ENCODE measurements around the gene TMSB4Y.
A peak's percentile ranks its signal among the peaks of the same experiment; 100 is the strongest.

TMSB4Y gene

GRCh38 chrY:13703568-13703968 lies at the start of gene TMSB4Y:
Gene TMSB4Y, plus strand, starts transcription at chrY:13703899.
- DNase-seq: peak; percentile 21

- DNase-seq: no peak
Observed at GRCh38 chrY:13664162-13664561, 39.5 kb upstream of the TMSB4Y start.

- no peak for DNase-seq
Observed at GRCh38 chrY:13671122-13671521, 32.6 kb upstream of the TMSB4Y start.

GRCh38 chrY:13702276-13702675 lies 1.4 kb upstream of the TMSB4Y start:
- DNase-seq: no peak

- peak; percentile 0 for DNase-seq
Observed at GRCh38 chrY:13704121-13704930, 627 bp downstream of the TMSB4Y start.

GRCh38 chrY:13705197-13705596 lies 1.5 kb downstream of the TMSB4Y start:
- DNase-seq: no peak

GRCh38 chrY:13708038-13708437 lies 4.3 kb downstream of the TMSB4Y start:
- DNase-seq: no peak

- DNase-seq: no peak
Observed at GRCh38 chrY:13718996-13719395, 15.3 kb downstream of the TMSB4Y start.

- no peak for DNase-seq
Observed at GRCh38 chrY:13729517-13729916, 25.8 kb downstream of the TMSB4Y start.

- DNase-seq: peak; percentile 0
Observed at GRCh38 chrY:13738618-13739017, 34.9 kb downstream of the TMSB4Y start.

- no peak for DNase-seq
Observed at GRCh38 chrY:13751289-13752071, 47.8 kb downstream of the TMSB4Y start.

GRCh38 chrY:13754661-13755060 lies 51.0 kb downstream of the TMSB4Y start:
- no peak for DNase-seq
